ENCODE measurements around the gene MRPS35.

GRCh38 chr12:27696293-27696652, 14.4 kb upstream of the MRPS35 start, which contains the start of gene REP15:
- no peak for TF ChIP-seq CTCF (IDR thresholded peaks at IDR 0.05)
- TF ChIP-seq ZFX (IDR thresholded peaks at IDR 0.05; ENCODE audit: borderline replicate concordance), result no peak

All from 22Rv1 (cell line).